GM10266 (cell line): ENCODE data around the gene KCNG2.

ENCODE experiments used
- DNase-seq: peaks from one replicate; pipeline ENCODE4 v3.0.0; 2012; ENCODE audit errors: extremely low spot score
- TF ChIP-seq, protein P1 (sequence below): IDR thresholded peaks from 2 replicates; pipeline ENCODE4 v1.5.1; 2012; ENCODE audit warnings: mild to moderate bottlenecking, low read depth; ENCODE audit not compliant: control insufficient read depth, insufficient read depth; ENCODE audit errors: missing control alignments

The KCNG2 gene

DNA sequence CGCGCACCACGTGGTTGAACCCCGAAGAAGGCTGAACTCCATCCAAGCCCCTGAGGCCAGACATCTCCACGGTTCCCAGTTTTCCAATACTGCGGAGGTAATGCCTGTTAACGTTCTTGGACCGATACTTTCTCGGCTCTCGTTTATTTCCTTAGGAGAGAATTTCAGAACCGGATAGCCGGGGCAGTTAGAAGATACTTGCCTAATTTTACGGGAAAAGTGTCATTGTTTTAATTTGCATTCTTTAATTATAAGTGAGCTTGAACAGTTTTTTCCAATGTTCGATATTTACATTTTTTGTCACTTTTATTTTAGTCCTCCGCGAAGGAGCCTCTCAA is 10.2 kb upstream of the KCNG2 start:
- DNase-seq, result no peak
- TF ChIP-seq, protein P1, sequence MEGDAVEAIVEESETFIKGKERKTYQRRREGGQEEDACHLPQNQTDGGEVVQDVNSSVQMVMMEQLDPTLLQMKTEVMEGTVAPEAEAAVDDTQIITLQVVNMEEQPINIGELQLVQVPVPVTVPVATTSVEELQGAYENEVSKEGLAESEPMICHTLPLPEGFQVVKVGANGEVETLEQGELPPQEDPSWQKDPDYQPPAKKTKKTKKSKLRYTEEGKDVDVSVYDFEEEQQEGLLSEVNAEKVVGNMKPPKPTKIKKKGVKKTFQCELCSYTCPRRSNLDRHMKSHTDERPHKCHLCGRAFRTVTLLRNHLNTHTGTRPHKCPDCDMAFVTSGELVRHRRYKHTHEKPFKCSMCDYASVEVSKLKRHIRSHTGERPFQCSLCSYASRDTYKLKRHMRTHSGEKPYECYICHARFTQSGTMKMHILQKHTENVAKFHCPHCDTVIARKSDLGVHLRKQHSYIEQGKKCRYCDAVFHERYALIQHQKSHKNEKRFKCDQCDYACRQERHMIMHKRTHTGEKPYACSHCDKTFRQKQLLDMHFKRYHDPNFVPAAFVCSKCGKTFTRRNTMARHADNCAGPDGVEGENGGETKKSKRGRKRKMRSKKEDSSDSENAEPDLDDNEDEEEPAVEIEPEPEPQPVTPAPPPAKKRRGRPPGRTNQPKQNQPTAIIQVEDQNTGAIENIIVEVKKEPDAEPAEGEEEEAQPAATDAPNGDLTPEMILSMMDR, result no peak

GRCh38 chr18:79787865-79788733 is 9.6 kb upstream of the KCNG2 start:
- TF ChIP-seq, protein P1, result no peak

GRCh38 chr18:79788734-79789085 is 9.0 kb upstream of the KCNG2 start:
- TF ChIP-seq, protein P1, result no peak
- DNase-seq, result no peak

More at GRCh38 chr18:79787865-79788733, 9.6 kb upstream of the KCNG2 start:
- DNase-seq, result no peak

GRCh38 chr18:79789091-79789891 is 8.4 kb upstream of the KCNG2 start:
- TF ChIP-seq, protein P1, result no peak
- no peak for DNase-seq

DNA sequence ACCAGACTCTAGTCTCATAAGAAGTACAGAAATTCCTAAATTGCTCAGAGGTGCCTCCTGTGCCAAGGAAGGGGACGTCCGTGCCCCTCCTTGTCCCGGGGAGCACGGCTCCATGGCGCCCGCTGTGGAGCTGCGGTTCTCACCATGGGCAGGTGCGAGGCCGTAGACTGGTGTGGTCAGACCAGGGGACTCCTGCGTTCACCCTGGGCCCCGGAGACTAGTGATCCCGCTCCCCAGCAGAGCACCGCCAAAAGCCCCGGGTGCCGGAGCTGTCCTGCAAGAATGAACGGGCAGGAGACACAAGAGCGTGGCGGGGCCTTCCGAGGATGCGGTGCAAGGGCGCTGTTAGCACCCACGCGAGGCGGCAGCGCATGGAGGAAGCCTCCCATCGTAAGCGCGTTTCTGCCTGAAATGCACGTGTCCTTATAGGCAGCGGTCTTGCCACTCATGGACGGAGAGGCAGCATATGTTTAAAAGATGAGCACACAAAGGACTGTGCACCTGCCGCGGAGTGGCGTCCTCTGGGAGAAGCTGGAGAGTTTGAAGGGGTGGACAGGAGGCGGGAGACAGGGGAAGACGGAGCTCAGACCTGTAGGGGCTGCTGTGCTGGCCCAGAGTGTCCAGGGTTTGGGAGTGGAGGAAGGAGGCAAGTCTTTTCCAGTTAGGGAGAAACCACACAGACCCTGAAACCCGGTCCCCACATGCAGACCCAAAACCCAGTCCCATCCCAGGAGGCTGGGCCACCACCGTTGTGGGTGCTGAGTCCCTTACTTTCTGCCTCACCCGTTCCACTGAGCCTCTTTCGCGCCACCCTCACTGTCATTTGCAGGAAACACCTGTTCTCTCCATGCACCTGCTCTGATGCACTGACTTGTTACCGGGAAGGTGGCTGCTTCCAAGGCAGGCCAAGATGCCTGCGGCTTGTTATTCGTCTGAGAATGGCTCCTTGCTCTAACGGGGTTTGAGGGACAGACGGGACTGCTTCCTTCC is 7.5 kb upstream of the KCNG2 start:
- DNase-seq, result no peak
- TF ChIP-seq, protein P1, result no peak

DNA sequence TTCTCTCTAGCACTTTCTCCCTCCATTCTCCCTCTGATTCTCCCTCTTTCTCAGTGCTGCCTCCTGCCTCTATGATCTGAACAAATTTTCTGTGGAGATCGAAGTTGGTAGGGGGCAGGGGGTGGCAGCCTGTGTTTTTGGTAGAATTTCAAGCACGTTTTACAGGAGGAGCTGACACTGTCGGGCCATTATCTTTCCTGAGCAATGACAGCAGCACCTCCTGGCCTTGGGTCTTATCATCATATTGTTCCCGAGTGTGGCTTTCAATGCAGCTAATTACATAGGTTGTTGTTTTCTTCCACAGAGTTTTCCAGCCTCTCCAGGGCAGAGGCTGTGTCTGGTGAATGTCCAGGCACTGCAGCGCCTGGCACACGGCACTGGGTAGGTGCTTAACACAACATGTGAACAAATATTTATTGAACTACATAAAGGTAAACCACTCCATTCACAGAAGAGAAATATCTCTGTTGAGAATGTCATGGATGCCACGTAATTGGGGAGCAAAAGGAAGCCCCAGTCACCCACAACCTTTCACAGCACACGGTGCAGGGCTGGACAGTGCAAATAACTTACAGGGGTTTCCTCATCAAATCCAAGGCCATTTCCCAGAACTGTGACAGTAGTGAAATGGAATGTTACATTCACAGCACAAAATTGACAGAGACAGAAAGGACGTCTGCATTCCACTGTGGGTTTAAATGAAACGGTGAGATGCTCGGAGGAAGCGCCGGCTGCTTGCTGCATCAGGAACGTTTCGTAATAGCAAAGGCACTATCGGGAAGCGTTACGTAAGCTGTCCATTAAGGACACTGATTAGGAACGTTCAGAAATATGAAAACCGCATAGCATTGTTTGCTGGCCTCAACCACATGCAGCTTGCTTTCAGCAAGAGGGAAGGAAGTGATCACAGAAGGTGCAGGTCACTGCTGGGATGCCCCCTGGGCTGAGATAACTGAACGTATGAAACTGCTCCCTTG is 6.5 kb upstream of the KCNG2 start:
- no peak for DNase-seq
- TF ChIP-seq, protein P1, result no peak
